Natural killer cell (primary cell): ENCODE data around the gene TAX1BP3. TPM values are rescaled to one million over a fixed set of nuclear protein-coding genes. Genes with fewer than 3 reads are reported as not detected.

Source experiments
- ATAC-seq, 3 donors: fragments of 150-1000 bp in 2 of 3; fragments of 200-7000 bp in 1 of 3; cut with Tn5 transposase; 1 replicate in 1 of 3; 2 replicates in 2 of 3; pipeline ENCODE4 v1.10.0; 2021; ENCODE audit warnings: mild to moderate bottlenecking in 2 of 3, moderate library complexity in 2 of 3
- DNase-seq, 2 donors: peaks; one replicate each; pipeline versions ENCODE4 v3.0.0 to v3.0.0-alpha.2; 2013 to 2021; ENCODE audit warnings: mixed read lengths in 1 of 2
- H3K27ac ChIP-seq: one replicate; pipeline ENCODE4 v1.5.1; 2013; ENCODE audit warnings: mild to moderate bottlenecking, low read length
- H3K27me3 ChIP-seq: one replicate; pipeline ENCODE4 v1.6.1; 2013; ENCODE audit warnings: low read length; ENCODE audit not compliant: control insufficient read depth, insufficient read depth
- H3K36me3 ChIP-seq: one replicate; pipeline ENCODE4 v1.6.1; 2013; ENCODE audit warnings: low read length; ENCODE audit not compliant: control insufficient read depth, insufficient read depth
- H3K4me1 ChIP-seq: one replicate; pipeline ENCODE4 v1.6.1; 2013; ENCODE audit warnings: low read length; ENCODE audit not compliant: control insufficient read depth, insufficient read depth
- H3K4me3 ChIP-seq: one replicate; pipeline ENCODE4 v1.5.1; 2013; ENCODE audit warnings: low read length
- H3K9me3 ChIP-seq: one replicate; pipeline ENCODE4 v1.6.1; 2013; ENCODE audit warnings: low read length; ENCODE audit not compliant: control insufficient read depth, insufficient read depth
- H3K27ac Mint-ChIP-seq, 2 donors: one replicate each; pipeline ENCODE4 v1.8.0; 2022; ENCODE audit warnings: mild to moderate bottlenecking in 2 of 2, mixed read lengths in 2 of 2, moderate library complexity in 1 of 2
- H3K27me3 Mint-ChIP-seq, 2 donors: one replicate each; pipeline ENCODE4 v1.8.0; 2022; ENCODE audit warnings: low read depth in 2 of 2, mixed read lengths in 2 of 2
- H3K36me3 Mint-ChIP-seq: one replicate; pipeline ENCODE4 v1.8.0; 2022; ENCODE audit warnings: mixed read lengths
- H3K4me1 Mint-ChIP-seq, 2 donors: one replicate each; pipeline ENCODE4 v1.8.0; 2022; ENCODE audit warnings: mixed read lengths in 2 of 2
- H3K4me3 Mint-ChIP-seq: one replicate; pipeline ENCODE4 v1.8.0; 2022; ENCODE audit warnings: mild to moderate bottlenecking, moderate library complexity, mixed read lengths
- H3K9me3 Mint-ChIP-seq, 2 donors: one replicate each; pipeline ENCODE4 v1.8.0; 2022; ENCODE audit warnings: mixed read lengths in 2 of 2
- WGBS: methylation state at CpG from one replicate; pipeline ENCODE4 v1.1.7; 2013; ENCODE audit warnings: missing lambda C conversion rate; ENCODE audit not compliant: insufficient coverage; 5-methylcytosine and 5-hydroxymethylcytosine counted together
- intact Hi-C: fragments of 100-400 bp; cut with micrococcal nuclease; formaldehyde crosslinking; loops from one replicate; pipeline ENCODE4 v1.14.2; 2022
- total RNA-seq, 4 donors: library from RNA; stranded (reverse); fragments of 120-200 nt in 1 of 4; gene quantifications; one replicate each; pipeline versions ENCODE4 v1.2.3 to v1.2.4, GENCODE V29; 2013 to 2022
- TF ChIP-seq, protein P1 (sequence below): fragments of 200-600 bp; IDR thresholded peaks from one replicate; pipeline ENCODE4 v1.8.0; 2022; ENCODE audit warnings: antibody characterized with exemption

Gene TAX1BP3
- total RNA-seq, 3 donors from 2014 or later (not counting 1 experiment from before 2014, with no cell fraction given): 15.1 to 17.0 (median 16.3) TPM

DNA sequence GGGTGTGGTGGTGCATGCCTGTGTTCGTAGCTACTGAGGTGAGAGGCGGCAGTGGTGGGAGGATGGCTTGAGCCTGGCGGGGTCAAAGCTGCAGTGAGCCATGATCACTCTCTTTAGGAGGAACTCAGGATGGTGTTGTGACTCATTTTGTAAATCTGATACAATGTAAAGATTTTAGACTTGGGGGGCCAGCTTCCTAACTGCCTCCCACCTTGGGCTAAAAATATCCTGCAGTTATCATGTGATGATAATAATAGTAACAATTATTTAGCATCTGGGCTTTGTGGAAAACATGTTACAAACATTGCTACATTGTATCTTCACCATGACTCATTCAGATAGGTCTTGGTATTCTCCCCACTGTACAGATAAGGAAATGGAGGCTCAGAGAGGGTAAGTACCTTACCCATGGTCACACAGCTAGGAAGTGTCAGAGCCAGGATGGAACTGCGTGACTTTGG is 24.5 kb downstream of the TAX1BP3 start:
- H3K9me3 ChIP-seq: no peaks in the 10 kb centered on the region
- WGBS: 88% methylated on average over 4 of the region's 4 CpGs
- intact Hi-C loops: no loop called here
- H3K27me3 Mint-ChIP-seq: no peaks in the 10 kb centered on the region
- H3K36me3 Mint-ChIP-seq: no peaks in the 10 kb centered on the region
- no peak overlapping the region for H3K27ac ChIP-seq
- H3K4me3 Mint-ChIP-seq: no peak overlapping the region
- TF ChIP-seq, protein P1, sequence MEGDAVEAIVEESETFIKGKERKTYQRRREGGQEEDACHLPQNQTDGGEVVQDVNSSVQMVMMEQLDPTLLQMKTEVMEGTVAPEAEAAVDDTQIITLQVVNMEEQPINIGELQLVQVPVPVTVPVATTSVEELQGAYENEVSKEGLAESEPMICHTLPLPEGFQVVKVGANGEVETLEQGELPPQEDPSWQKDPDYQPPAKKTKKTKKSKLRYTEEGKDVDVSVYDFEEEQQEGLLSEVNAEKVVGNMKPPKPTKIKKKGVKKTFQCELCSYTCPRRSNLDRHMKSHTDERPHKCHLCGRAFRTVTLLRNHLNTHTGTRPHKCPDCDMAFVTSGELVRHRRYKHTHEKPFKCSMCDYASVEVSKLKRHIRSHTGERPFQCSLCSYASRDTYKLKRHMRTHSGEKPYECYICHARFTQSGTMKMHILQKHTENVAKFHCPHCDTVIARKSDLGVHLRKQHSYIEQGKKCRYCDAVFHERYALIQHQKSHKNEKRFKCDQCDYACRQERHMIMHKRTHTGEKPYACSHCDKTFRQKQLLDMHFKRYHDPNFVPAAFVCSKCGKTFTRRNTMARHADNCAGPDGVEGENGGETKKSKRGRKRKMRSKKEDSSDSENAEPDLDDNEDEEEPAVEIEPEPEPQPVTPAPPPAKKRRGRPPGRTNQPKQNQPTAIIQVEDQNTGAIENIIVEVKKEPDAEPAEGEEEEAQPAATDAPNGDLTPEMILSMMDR: no peak
- DNase-seq: no peak
- peaks cover 5% of the 10 kb centered on the region for H3K36me3 ChIP-seq
- H3K4me1 ChIP-seq: no peaks in the 10 kb centered on the region
- H3K27me3 ChIP-seq: no peaks in the 10 kb centered on the region
- peaks cover 0 to 8% of the 10 kb centered on the region in 2 donors for H3K4me1 Mint-ChIP-seq
- H3K4me3 ChIP-seq: no peak overlapping the region
- H3K9me3 Mint-ChIP-seq: no peaks in the 10 kb centered on the region
- ATAC-seq: no peak
- no peak overlapping the region for H3K27ac Mint-ChIP-seq

GRCh38 chr17:3641717-3642486 is 26.5 kb downstream of the TAX1BP3 start:
- no peak overlapping the region for H3K27ac Mint-ChIP-seq
- H3K4me1 Mint-ChIP-seq: peaks cover 9 to 10% of the 10 kb centered on the region in 2 donors
- WGBS: 87% methylated on average over 15 of the region's 19 CpGs
- no peak overlapping the region for H3K4me3 ChIP-seq
- H3K27me3 ChIP-seq: no peaks in the 10 kb centered on the region
- no peaks in the 10 kb centered on the region for H3K9me3 Mint-ChIP-seq
- no peaks in the 10 kb centered on the region for H3K27me3 Mint-ChIP-seq
- intact Hi-C loops: no loop called here
- H3K9me3 ChIP-seq: no peaks in the 10 kb centered on the region
- no peaks in the 10 kb centered on the region for H3K36me3 Mint-ChIP-seq
- no peak for DNase-seq
- peaks cover 2% of the 10 kb centered on the region for H3K36me3 ChIP-seq
- H3K27ac ChIP-seq: no peak overlapping the region
- TF ChIP-seq, protein P1: no peak
- no peak overlapping the region for H3K4me3 Mint-ChIP-seq
- no peak for ATAC-seq
- H3K4me1 ChIP-seq: peaks cover 6% of the 10 kb centered on the region

GRCh38 chr17:3641014-3641413 is 27.4 kb downstream of the TAX1BP3 start:
- H3K27ac Mint-ChIP-seq: no peak overlapping the region
- TF ChIP-seq, protein P1: no peak
- H3K4me1 ChIP-seq: peaks cover 9% of the 10 kb centered on the region

More at GRCh38 chr17:3641014-3641413, 27.4 kb downstream of the TAX1BP3 start:
- H3K27me3 ChIP-seq: no peaks in the 10 kb centered on the region
- ATAC-seq (no peak), DNase-seq (no peak)
- peaks cover 9 to 10% of the 10 kb centered on the region in 2 donors for H3K4me1 Mint-ChIP-seq
- peaks cover 2% of the 10 kb centered on the region for H3K36me3 ChIP-seq
- H3K27me3 Mint-ChIP-seq: no peaks in the 10 kb centered on the region
- intact Hi-C loops: no loop called here
- H3K9me3 Mint-ChIP-seq: no peaks in the 10 kb centered on the region
- no peak overlapping the region for H3K4me3 Mint-ChIP-seq
- no peaks in the 10 kb centered on the region for H3K36me3 Mint-ChIP-seq
- H3K9me3 ChIP-seq: no peaks in the 10 kb centered on the region
- 90% methylated on average over 3 of the region's 3 CpGs for WGBS
- H3K27ac ChIP-seq: no peak overlapping the region
- H3K4me3 ChIP-seq: no peak overlapping the region
